ENCODE results near the gene CLCNKA.

DNA sequence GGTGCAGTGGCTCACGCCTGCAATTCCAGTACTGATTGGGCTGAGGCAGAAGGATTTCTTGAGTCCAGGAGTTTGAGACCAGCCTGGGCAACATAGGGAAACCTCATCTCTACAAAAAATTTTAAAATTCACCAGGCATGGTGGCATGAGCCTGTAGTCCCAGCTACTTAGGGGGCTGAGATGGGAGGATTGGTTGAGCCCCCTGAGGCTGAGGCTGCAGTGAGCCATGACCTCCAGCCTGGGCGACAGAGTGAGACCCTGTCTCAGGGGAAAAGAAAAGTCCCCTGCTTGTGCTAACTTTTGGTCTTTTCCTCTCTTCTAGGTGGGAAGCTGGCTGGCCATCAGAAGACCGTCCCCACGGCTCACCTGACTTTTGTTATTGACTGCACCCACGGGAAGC, 16.2 kb upstream of the CLCNKA start:
- TF ChIP-seq CTCF (IDR thresholded peaks at IDR 0.05) (no peak), ZBTB21 (CRISPR knock-in tag; IDR thresholded peaks at IDR 0.05; ENCODE audit: borderline replicate concordance) (no peak), FOXK1 (CRISPR knock-in tag; IDR thresholded peaks at IDR 0.05) (no peak), AFF4 (CRISPR knock-in tag; IDR thresholded peaks at IDR 0.05; ENCODE audit: borderline replicate concordance) (no peak)
- TF ChIP-seq, protein P1, sequence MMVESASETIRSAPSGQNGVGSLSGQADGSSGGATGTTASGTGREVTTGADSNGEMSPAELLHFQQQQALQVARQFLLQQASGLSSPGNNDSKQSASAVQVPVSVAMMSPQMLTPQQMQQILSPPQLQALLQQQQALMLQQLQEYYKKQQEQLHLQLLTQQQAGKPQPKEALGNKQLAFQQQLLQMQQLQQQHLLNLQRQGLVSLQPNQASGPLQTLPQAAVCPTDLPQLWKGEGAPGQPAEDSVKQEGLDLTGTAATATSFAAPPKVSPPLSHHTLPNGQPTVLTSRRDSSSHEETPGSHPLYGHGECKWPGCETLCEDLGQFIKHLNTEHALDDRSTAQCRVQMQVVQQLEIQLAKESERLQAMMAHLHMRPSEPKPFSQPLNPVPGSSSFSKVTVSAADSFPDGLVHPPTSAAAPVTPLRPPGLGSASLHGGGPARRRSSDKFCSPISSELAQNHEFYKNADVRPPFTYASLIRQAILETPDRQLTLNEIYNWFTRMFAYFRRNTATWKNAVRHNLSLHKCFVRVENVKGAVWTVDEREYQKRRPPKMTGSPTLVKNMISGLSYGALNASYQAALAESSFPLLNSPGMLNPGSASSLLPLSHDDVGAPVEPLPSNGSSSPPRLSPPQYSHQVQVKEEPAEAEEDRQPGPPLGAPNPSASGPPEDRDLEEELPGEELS (CRISPR knock-in tag; IDR thresholded peaks at IDR 0.05), result no peak
